ENCODE data around the gene ABCC8. TPM values are rescaled to one million over a fixed set of nuclear protein-coding genes. Genes with fewer than 3 reads are reported as not detected.

The ABCC8 gene
- total RNA-seq, 4 donors from 2014 or later, result under 0.01 TPM; not detected in 3

DNA sequence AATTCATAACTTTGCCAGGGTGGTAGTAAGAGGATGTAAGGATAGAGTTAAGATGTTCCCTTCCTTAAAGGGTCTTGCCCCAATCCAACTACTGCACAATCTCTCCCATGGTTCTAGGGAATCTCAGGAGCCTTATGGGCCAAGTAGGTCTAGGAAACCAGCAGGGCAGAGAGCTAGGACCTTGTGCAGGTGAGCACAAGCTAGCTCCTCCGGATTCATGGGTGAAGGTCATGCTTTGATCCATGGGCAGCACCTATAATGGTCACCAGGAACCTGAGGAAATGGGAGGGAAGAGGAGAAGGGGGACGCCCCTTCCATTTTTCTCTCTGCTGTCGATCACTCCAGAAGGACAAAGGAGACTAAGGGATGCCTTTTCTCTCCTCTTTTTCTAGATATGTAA lies 105.0 kb downstream of the ABCC8 start:
- intact Hi-C loops (cut with DNase I), result no loop called here
- Histone ChIP-seq H3K4me1 (peaks cover 0 to 8% (median 0%) of the 10 kb centered on the region in 3 donors), H3K9me3 (peaks cover 6 to 60% (median 52%) of the 10 kb centered on the region in 3 donors), H3K27ac (no peak overlapping the region), H3K36me3 (peaks cover 0 to 75% (median 7%) of the 10 kb centered on the region in 3 donors), H3K4me3 (peak overlapping the region in 1 of 4 donors; percentile 4), H3K27me3 (no peaks in the 10 kb centered on the region)
- TF ChIP-seq POLR2A (IDR thresholded peaks at IDR 0.05), result no peak
- TF ChIP-seq, protein P1, sequence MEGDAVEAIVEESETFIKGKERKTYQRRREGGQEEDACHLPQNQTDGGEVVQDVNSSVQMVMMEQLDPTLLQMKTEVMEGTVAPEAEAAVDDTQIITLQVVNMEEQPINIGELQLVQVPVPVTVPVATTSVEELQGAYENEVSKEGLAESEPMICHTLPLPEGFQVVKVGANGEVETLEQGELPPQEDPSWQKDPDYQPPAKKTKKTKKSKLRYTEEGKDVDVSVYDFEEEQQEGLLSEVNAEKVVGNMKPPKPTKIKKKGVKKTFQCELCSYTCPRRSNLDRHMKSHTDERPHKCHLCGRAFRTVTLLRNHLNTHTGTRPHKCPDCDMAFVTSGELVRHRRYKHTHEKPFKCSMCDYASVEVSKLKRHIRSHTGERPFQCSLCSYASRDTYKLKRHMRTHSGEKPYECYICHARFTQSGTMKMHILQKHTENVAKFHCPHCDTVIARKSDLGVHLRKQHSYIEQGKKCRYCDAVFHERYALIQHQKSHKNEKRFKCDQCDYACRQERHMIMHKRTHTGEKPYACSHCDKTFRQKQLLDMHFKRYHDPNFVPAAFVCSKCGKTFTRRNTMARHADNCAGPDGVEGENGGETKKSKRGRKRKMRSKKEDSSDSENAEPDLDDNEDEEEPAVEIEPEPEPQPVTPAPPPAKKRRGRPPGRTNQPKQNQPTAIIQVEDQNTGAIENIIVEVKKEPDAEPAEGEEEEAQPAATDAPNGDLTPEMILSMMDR (IDR thresholded peaks at IDR 0.05), result no peak
- 53 to 80% methylated on average over 1 to 3 of the region's 3 CpGs for WGBS, 2 donors
- DNase-seq, result no peak

DNA sequence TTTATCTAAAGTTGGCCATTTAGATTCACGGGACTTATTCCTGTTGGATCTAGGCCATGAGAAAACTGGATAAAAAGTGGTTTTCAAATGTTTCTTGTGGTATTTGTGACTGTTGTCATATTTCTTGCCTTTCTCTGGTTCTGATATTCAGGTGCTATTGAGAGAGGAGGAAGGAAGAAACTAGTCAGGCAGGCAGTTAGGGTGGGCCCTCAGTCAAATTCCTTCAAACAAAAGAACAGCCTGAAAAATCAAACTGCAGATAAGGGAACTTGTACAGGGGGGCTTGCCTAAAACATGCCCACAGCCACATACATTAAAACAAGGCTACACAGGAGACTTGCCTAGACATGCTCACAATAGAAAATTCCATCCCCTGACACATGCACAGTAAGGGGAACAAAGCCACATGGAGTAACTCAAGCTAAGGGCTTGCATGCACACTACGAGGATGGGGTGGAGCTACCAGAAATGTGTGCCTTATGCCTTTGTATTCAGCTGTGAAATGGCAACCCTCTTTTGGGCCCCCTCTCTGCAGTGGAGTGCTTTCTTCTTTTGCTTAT lies 106.9 kb downstream of the ABCC8 start:
- Histone ChIP-seq H3K36me3 (peaks cover 0 to 87% (median 7%) of the 10 kb centered on the region in 3 donors), H3K4me1 (no peaks in the 10 kb centered on the region), H3K4me3 (no peak overlapping the region), H3K27me3 (no peaks in the 10 kb centered on the region), H3K27ac (no peak overlapping the region), H3K9me3 (peaks cover 6 to 60% (median 52%) of the 10 kb centered on the region in 3 donors)
- WGBS, 2 donors, result 71 to 73% methylated on average over 2 of the region's 2 CpGs
- TF ChIP-seq POLR2A (IDR thresholded peaks at IDR 0.05), result no peak
- TF ChIP-seq, protein P1 (IDR thresholded peaks at IDR 0.05), result no peak
- no peak for DNase-seq
- intact Hi-C loops (cut with DNase I), result no loop called here

DNA sequence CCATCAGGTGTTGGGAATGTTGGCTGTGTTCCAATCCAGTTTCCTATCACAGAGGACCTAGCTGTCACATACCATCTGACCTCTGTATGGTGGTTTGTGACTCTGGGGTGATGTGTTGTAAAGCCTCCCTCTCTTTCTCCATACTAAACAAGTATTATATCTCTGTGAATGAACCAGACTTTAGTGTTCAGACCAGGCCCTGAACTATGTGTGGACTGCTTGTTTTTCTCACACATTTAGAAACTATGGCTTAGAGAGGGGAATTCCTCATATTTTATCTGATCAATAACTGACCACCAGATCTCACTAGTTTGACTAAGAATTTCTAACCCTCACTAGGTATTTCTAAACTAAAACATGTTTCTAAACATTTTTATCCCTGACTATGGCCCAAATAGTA lies 107.6 kb downstream of the ABCC8 start:
- Histone ChIP-seq H3K27me3 (no peaks in the 10 kb centered on the region), H3K36me3 (peaks cover 0 to 84% (median 7%) of the 10 kb centered on the region in 3 donors), H3K9me3 (peaks cover 6 to 59% (median 52%) of the 10 kb centered on the region in 3 donors), H3K4me3 (no peak overlapping the region), H3K4me1 (no peaks in the 10 kb centered on the region), H3K27ac (no peak overlapping the region)
- DNase-seq, result no peak
- intact Hi-C loops (cut with DNase I), result no loop called here
- no peak for TF ChIP-seq POLR2A (IDR thresholded peaks at IDR 0.05)
- TF ChIP-seq, protein P1 (IDR thresholded peaks at IDR 0.05), result no peak

DNA sequence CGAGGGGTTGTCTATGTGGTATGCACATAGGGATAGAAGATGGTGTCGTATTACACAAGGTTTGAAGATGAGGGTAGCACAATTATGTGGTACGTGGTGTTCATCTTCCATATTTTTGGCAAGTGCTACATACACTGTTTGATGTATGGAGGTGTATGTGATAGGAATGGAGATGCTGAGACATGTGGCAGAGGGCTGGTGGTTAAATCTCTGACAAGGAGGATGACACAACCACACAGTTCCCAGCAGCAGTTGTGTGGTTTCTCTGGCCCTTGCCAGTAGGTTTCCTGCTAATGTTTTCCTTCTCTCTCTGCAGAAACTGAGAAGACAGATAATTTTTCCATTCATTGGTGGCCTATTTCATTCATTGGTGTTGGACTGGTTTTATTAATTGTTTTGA lies 108.1 kb downstream of the ABCC8 start:
- no peak overlapping the region for H3K4me3 ChIP-seq
- H3K9me3 ChIP-seq, result peaks cover 6 to 53% (median 48%) of the 10 kb centered on the region in 3 donors
- no peak for TF ChIP-seq POLR2A (IDR thresholded peaks at IDR 0.05)
- TF ChIP-seq, protein P1 (IDR thresholded peaks at IDR 0.05), result no peak
- WGBS, 2 donors, result 88 to 91% methylated on average over 3 of the region's 3 CpGs
- H3K27me3 ChIP-seq, result no peaks in the 10 kb centered on the region
- no peak for DNase-seq
- no peaks in the 10 kb centered on the region for H3K4me1 ChIP-seq
- intact Hi-C loops (cut with DNase I), result no loop called here
- H3K27ac ChIP-seq, result no peak overlapping the region
- H3K36me3 ChIP-seq, result peaks cover 0 to 79% (median 7%) of the 10 kb centered on the region in 3 donors

DNA sequence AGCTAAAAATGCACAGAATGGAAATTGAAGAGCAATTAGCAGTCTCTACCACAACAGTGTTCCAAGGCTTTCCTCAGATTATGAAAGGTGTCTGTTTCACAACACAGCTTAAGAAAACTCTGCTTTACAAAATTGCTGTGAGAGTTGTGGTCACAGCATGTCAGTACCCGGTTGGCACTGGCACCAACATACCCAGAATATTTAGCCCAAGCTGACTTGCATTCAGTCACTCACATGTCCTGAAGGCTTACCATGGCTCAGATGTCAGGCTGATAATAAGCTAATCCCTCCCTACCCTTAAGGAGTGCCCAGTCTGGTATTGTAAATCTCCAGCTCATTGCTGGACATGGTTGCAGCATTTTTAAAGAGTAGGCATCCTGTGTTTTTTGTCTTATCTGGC lies 110.2 kb downstream of the ABCC8 start:
- Histone ChIP-seq H3K27me3 (no peaks in the 10 kb centered on the region), H3K27ac (no peak overlapping the region), H3K4me3 (no peak overlapping the region), H3K9me3 (peaks cover under 1 to 33% (median 28%) of the 10 kb centered on the region in 3 donors), H3K36me3 (peaks cover 0 to 58% (median 7%) of the 10 kb centered on the region in 3 donors), H3K4me1 (no peaks in the 10 kb centered on the region)
- no peak for DNase-seq
- intact Hi-C loops (cut with DNase I), result no loop called here
- 29 to 40% methylated on average over 1 of the region's 1 CpG for WGBS, 2 donors
- TF ChIP-seq, protein P1 (IDR thresholded peaks at IDR 0.05), result no peak
- TF ChIP-seq POLR2A (IDR thresholded peaks at IDR 0.05), result no peak
